Mammary epithelial cell (primary cell): Measurements from ENCODE around the gene SLC7A10.

ENCODE experiments used
- EZH2 ChIP-seq: IDR thresholded peaks from 2 replicates; pipeline ENCODE4 v1.6.1; 2012; ENCODE audit warnings: low read length, inconsistent platforms, borderline replicate concordance
- TF ChIP-seq, protein P1 (sequence below), 2 donors: IDR thresholded peaks in 1 of 2; conservative IDR thresholded peaks in 1 of 2; 2 replicates each; pipeline ENCODE4 v1.5.1; 2011 to 2012; ENCODE audit warnings: inconsistent platforms in 2 of 2, low read length in 2 of 2, mild to moderate bottlenecking in 2 of 2, control low read depth in 1 of 2, low read depth in 1 of 2; ENCODE audit not compliant: insufficient read depth in 1 of 2; ENCODE audit errors: extremely low read depth in 1 of 2

DNA sequence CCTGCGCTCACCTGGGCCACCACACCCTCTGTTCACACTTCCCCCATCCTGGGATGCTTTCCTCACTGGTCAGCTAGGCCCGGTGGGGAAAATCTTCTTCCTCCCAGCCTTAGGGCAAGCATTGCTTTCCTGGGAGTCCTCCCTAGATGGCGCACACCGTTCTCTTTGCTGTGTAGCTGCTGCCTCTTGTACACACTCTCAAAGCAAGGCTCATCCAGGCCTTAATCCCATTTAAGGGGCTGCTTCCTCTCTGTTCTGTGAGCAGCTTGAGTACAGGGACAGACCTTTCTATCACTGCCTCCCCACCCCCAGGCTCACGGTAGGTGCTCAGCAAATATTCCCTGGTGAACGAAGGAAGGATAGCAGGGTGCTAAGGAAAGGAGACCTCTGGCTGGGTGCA is 11.1 kb downstream of the SLC7A10 start:
- TF ChIP-seq, protein P1, sequence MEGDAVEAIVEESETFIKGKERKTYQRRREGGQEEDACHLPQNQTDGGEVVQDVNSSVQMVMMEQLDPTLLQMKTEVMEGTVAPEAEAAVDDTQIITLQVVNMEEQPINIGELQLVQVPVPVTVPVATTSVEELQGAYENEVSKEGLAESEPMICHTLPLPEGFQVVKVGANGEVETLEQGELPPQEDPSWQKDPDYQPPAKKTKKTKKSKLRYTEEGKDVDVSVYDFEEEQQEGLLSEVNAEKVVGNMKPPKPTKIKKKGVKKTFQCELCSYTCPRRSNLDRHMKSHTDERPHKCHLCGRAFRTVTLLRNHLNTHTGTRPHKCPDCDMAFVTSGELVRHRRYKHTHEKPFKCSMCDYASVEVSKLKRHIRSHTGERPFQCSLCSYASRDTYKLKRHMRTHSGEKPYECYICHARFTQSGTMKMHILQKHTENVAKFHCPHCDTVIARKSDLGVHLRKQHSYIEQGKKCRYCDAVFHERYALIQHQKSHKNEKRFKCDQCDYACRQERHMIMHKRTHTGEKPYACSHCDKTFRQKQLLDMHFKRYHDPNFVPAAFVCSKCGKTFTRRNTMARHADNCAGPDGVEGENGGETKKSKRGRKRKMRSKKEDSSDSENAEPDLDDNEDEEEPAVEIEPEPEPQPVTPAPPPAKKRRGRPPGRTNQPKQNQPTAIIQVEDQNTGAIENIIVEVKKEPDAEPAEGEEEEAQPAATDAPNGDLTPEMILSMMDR (conservative IDR thresholded peaks at IDR 0.05 in 1 of 2, IDR thresholded peaks at IDR 0.05 in 1 of 2; ENCODE audit: extremely low read depth in 1 of 2, insufficient read depth in 1 of 2, low read depth in 1 of 2, low read length in 2 of 2), result peak in 1 of 2 donors; percentile 29
- no peak for TF ChIP-seq EZH2
